Activated T-helper 17 cell treated with anti-CD3 and anti-CD28 coated beads, Interleukin-2, amount 50 U/mL, for 72 hours (primary cell): ENCODE data around the gene KIRREL2. TPM values are rescaled to one million over a fixed set of nuclear protein-coding genes. Genes with fewer than 3 reads are reported as not detected.
A peak's percentile ranks its signal among the peaks of the same experiment; 100 is the strongest.
"Not testable (repeated sequence)": the region's sequence is repeated elsewhere in the genome, so short reads cannot be mapped to it uniquely, and the experiment has no call there.

Experiments
- ATAC-seq: fragments of 150-1000 bp; cut with Tn5 transposase; replicated peaks from 2 replicates; pipeline ENCODE4 v1.10.0; 2021; ENCODE audit warnings: mild to moderate bottlenecking, moderate library complexity
- H3K27ac Mint-ChIP-seq: one replicate; pipeline ENCODE4 v1.8.0; 2022; ENCODE audit warnings: mixed read lengths
- H3K27me3 Mint-ChIP-seq: one replicate; pipeline ENCODE4 v1.8.0; 2022; ENCODE audit warnings: mixed read lengths
- H3K36me3 Mint-ChIP-seq: one replicate; pipeline ENCODE4 v1.8.0; 2022; ENCODE audit warnings: low read depth, mild to moderate bottlenecking, mixed read lengths
- H3K4me1 Mint-ChIP-seq: one replicate; pipeline ENCODE4 v1.8.0; 2022; ENCODE audit warnings: mixed read lengths
- H3K4me3 Mint-ChIP-seq: one replicate; pipeline ENCODE4 v1.8.0; 2022; ENCODE audit warnings: mild to moderate bottlenecking, mixed read lengths
- H3K9me3 Mint-ChIP-seq: one replicate; pipeline ENCODE4 v1.8.0; 2022; ENCODE audit warnings: mixed read lengths
- total RNA-seq, 2 donors: library from RNA; stranded (reverse); gene quantifications; one replicate each; pipeline ENCODE4 v1.2.3, GENCODE V29; 2022

Gene KIRREL2
- total RNA-seq, 2 donors from 2014 or later, result 1.0 to 1.4 TPM

GRCh38 chr19:35852029-35852780, 4.5 kb upstream of the KIRREL2 start, which contains the start of gene NPHS1:
NPHS1 (minus strand) TSS chr19:35852504; CDS start chr19:35851837, 667 bp downstream.
- H3K27me3 Mint-ChIP-seq, result peaks cover 47% of the 10 kb centered on the region
- no peaks in the 10 kb centered on the region for H3K36me3 Mint-ChIP-seq
- peaks cover 6% of the 10 kb centered on the region for H3K4me1 Mint-ChIP-seq
- H3K27ac Mint-ChIP-seq, result no peak within 1 kb of the TSS
- ATAC-seq, result no peak
- no peak within 1 kb of the TSS for H3K4me3 Mint-ChIP-seq
- H3K9me3 Mint-ChIP-seq, result no peaks in the 10 kb centered on the region

- Mint-ChIP-seq H3K27me3 (peaks cover 47% of the 10 kb centered on the region), H3K27ac (no peak overlapping the region), H3K4me3 (no peak overlapping the region), H3K36me3 (no peaks in the 10 kb centered on the region), H3K9me3 (no peaks in the 10 kb centered on the region), H3K4me1 (peaks cover 6% of the 10 kb centered on the region)
- ATAC-seq, result no peak
Measured at GRCh38 chr19:35853038-35853756, 3.5 kb upstream of the KIRREL2 start.

GRCh38 chr19:35858311-35858710, 1.6 kb downstream of the KIRREL2 start:
- Mint-ChIP-seq H3K27ac (no peak overlapping the region), H3K4me3 (peak overlapping the region; percentile 72), H3K27me3 (peaks cover 42% of the 10 kb centered on the region), H3K36me3 (no peaks in the 10 kb centered on the region), H3K9me3 (no peaks in the 10 kb centered on the region), H3K4me1 (peaks cover under 1% of the 10 kb centered on the region)
- ATAC-seq, result no peak

GRCh38 chr19:35859414-35859813, 2.7 kb downstream of the KIRREL2 start:
- Mint-ChIP-seq H3K9me3 (no peaks in the 10 kb centered on the region), H3K4me3 (no peak overlapping the region), H3K27me3 (peaks cover 39% of the 10 kb centered on the region), H3K36me3 (no peaks in the 10 kb centered on the region), H3K27ac (no peak overlapping the region), H3K4me1 (no peaks in the 10 kb centered on the region)
- no peak for ATAC-seq

- Mint-ChIP-seq H3K4me3 (no peak overlapping the region), H3K4me1 (peaks cover 3% of the 10 kb centered on the region), H3K9me3 (no peaks in the 10 kb centered on the region), H3K27me3 (peaks cover 32% of the 10 kb centered on the region), H3K27ac (no peak overlapping the region), H3K36me3 (no peaks in the 10 kb centered on the region)
- ATAC-seq, result no peak
Measured at GRCh38 chr19:35860436-35860817, 3.7 kb downstream of the KIRREL2 start.

- no peak for ATAC-seq
- no peak overlapping the region for H3K27ac Mint-ChIP-seq
- H3K36me3 Mint-ChIP-seq, result no peaks in the 10 kb centered on the region
- H3K4me1 Mint-ChIP-seq, result peaks cover 5% of the 10 kb centered on the region
- H3K9me3 Mint-ChIP-seq, result no peaks in the 10 kb centered on the region
- H3K4me3 Mint-ChIP-seq, result no peak overlapping the region
- peaks cover 34% of the 10 kb centered on the region for H3K27me3 Mint-ChIP-seq
Measured at GRCh38 chr19:35860818-35861639, 4.3 kb downstream of the KIRREL2 start.

- Mint-ChIP-seq H3K9me3 (no peaks in the 10 kb centered on the region), H3K27me3 (peaks cover 38% of the 10 kb centered on the region), H3K4me1 (peaks cover 5% of the 10 kb centered on the region), H3K27ac (no peak overlapping the region), H3K4me3 (no peak overlapping the region), H3K36me3 (no peaks in the 10 kb centered on the region)
- ATAC-seq, result no peak
Measured at GRCh38 chr19:35861640-35862160, 5.0 kb downstream of the KIRREL2 start.

- Mint-ChIP-seq H3K27ac (no peak overlapping the region), H3K9me3 (no peaks in the 10 kb centered on the region), H3K4me1 (peaks cover 5% of the 10 kb centered on the region), H3K36me3 (no peaks in the 10 kb centered on the region), H3K4me3 (no peak overlapping the region), H3K27me3 (peaks cover 38% of the 10 kb centered on the region)
- ATAC-seq, result no peak
Measured at GRCh38 chr19:35862528-35862927, 5.8 kb downstream of the KIRREL2 start.

- H3K4me3 Mint-ChIP-seq, result no peak overlapping the region
- peaks cover 42% of the 10 kb centered on the region for H3K27me3 Mint-ChIP-seq
- H3K4me1 Mint-ChIP-seq, result peaks cover 5% of the 10 kb centered on the region
- ATAC-seq, result no peak
- no peaks in the 10 kb centered on the region for H3K9me3 Mint-ChIP-seq
- H3K27ac Mint-ChIP-seq, result no peak overlapping the region
- no peaks in the 10 kb centered on the region for H3K36me3 Mint-ChIP-seq
Measured at GRCh38 chr19:35863018-35863417, 6.3 kb downstream of the KIRREL2 start.

GRCh38 chr19:35868172-35868822, 11.6 kb downstream of the KIRREL2 start, which contains the start of gene APLP1:
APLP1 (plus strand) TSS chr19:35868574; CDS start chr19:35868637, 63 bp downstream.
- ATAC-seq, result peak; percentile 77
- H3K4me3 Mint-ChIP-seq, result peak within 1 kb of the TSS; percentile 80
- H3K9me3 Mint-ChIP-seq, result no peaks in the 10 kb centered on the region
- H3K4me1 Mint-ChIP-seq, result peaks cover 14% of the 10 kb centered on the region
- peaks cover 27% of the 10 kb centered on the region for H3K27me3 Mint-ChIP-seq
- no peak within 1 kb of the TSS for H3K27ac Mint-ChIP-seq
- peaks cover 6% of the 10 kb centered on the region for H3K36me3 Mint-ChIP-seq

- Mint-ChIP-seq H3K27me3 (peaks cover 27% of the 10 kb centered on the region), H3K9me3 (no peaks in the 10 kb centered on the region), H3K4me1 (peaks cover 14% of the 10 kb centered on the region), H3K36me3 (peaks cover 6% of the 10 kb centered on the region), H3K27ac (no peak overlapping the region), H3K4me3 (peak overlapping the region; percentile 80)
- no peak for ATAC-seq
Measured at GRCh38 chr19:35868823-35869326, 12.2 kb downstream of the KIRREL2 start.

- Mint-ChIP-seq H3K27ac (no peak overlapping the region), H3K4me3 (peak overlapping the region; percentile 80), H3K27me3 (peaks cover 27% of the 10 kb centered on the region), H3K36me3 (peaks cover 6% of the 10 kb centered on the region), H3K9me3 (no peaks in the 10 kb centered on the region), H3K4me1 (peaks cover 14% of the 10 kb centered on the region)
- ATAC-seq, result peak; percentile 91
Measured at GRCh38 chr19:35869327-35870123, 12.8 kb downstream of the KIRREL2 start.

- Mint-ChIP-seq H3K27me3 (peaks cover 27% of the 10 kb centered on the region), H3K4me3 (peak overlapping the region; percentile 80), H3K4me1 (peaks cover 13% of the 10 kb centered on the region)
- not testable (repeated sequence) for H3K27ac Mint-ChIP-seq, H3K9me3 Mint-ChIP-seq, H3K36me3 Mint-ChIP-seq
- ATAC-seq, result peak; percentile 67
Measured at GRCh38 chr19:35870124-35870736, 13.5 kb downstream of the KIRREL2 start.
